NCI-H524 treated with DMSO at 0.1 percent for 48 hours (cell line): ENCODE measurements around the gene SLC7A4.
"Not testable (repeated sequence)": the region's sequence is repeated elsewhere in the genome, so short reads cannot be mapped to it uniquely, and the experiment has no call there.

Source experiments
- DNase-seq: peaks from one replicate; lab custom pipeline; 2025; lab: John Stamatoyannopoulos, UW

Gene SLC7A4

DNA sequence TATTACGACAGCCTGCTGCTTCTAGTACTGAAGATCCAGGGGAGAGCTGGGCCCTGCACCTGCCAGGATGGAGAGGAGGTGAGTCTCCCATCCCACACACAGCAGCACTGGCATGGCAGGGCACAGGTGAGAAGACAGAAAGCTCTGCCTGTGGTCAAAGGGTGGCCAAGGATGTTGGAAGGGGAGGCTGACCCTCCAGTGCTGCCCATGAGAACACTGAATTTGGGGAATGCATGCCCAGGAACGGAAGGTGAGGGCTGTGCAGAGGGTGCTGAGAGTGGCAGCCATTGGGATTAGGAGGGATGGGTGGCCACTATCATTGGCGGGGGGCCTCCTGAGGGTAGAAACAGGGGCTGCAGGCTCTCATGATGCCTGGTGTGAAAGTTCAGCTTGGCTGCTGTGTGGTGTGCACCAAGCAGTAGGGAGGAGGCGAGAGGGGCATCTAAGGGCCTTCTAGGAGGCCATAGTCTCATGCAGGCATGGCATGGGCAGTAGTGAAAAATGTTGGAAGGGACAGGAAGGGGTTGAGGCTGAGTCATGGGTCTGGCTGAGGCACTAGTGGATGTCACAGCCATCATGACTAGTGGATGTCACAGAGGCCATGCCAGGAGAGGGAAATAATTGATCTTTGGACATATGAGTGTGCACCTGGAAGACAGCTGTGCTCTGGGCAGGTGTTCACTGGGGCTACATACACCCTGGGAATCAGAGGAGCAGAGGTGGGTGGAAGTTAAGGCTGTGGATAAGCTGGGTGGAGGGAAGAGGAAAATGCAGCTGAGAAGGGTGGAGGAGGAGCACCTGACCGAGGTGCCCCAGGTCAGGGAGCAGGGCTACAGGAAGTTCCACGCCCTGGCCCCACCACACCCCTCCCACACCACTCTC, 10.9 kb upstream of the SLC7A4 start:
- no peak for DNase-seq

GRCh38 chr22:21041937-21042336, 9.6 kb upstream of the SLC7A4 start:
- DNase-seq: no peak

DNA sequence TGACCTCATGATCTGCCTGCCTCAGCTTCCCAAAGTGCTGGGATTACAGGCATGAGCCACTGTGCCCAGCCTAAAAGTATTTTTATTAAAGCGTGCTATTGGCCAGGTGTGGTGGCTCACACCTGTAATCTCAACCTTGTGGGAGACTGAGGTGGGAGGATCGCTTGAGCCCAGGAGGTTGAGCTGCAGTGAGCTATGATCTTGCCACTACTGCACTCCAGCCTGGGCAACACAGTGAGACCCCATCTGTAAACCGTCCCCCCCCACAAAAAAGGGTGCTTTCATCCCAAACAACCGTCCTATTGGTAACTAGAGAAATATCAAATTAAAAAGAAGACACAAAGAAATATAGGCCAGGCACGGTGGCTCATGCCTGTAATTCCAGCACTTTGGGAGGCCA, 6.8 kb upstream of the SLC7A4 start:
- DNase-seq: not testable (repeated sequence)

GRCh38 chr22:21038405-21038804, 6.0 kb upstream of the SLC7A4 start:
- no peak for DNase-seq

DNA sequence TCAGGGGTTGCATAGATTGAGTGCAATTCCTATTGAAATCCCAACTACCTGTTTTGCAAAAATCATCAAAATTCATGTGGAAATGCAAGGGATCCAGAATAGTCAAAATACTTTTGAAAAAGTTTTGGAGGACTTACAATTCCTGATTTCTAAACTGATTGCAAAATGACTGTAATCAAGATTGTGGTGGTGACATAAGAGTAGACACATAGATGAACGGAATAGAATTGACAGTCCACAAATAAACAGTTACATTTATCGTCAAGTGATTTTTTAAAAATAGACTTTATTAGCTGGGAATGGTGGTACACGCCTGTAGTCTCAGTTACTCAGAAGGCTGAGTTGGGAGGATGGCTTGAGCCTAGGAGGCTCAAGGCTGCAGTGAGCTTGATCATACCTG, 2.6 kb upstream of the SLC7A4 start:
- no peak for DNase-seq

DNA sequence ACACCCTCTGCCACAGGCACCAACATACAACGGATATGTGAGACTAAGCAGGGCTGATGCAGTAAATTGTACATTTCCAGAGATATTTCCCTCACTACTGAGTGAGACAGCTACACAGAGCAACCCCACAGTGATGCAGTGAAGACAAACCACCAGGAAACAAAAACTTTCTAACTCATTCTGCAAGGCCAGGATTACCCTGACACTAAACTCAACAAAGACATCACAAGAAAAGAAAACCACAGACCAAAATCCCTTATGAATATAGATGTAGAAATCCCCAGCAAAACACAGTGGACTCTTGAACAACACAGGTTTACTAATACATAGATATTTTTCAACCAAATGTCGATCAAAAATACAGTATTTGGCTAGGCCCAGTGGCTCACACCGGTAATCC, 1.5 kb upstream of the SLC7A4 start:
- no peak for DNase-seq

GRCh38 chr22:21032868-21033688, 717 bp upstream of the SLC7A4 start:
- no peak for DNase-seq

DNA sequence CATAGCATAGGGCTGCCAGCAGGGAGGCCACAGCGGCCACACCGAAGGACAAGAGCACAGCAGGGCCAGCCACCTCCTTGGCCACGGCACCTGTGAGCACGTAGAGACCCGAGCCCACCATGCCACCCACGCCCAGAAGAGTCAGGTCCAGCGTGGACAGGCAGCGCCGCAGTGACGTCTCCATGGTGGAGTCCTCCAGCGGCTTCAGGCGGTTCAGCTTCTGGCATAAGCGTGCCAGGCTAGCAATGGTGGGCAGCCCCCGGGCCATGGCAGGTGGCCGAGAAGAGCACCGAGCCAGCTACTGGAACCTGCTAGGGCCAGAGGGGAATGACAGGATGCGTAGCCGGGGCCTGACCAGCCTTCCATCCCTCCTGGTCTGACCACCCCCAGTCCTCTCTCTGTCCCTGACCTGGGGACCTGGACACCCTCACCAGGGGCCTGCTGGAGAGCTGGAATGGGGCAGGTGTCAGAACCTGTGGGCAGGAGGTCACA, 770 bp downstream of the SLC7A4 start:
- DNase-seq: no peak

GRCh38 chr22:21030621-21031544, 1.5 kb downstream of the SLC7A4 start:
- DNase-seq: no peak

DNA sequence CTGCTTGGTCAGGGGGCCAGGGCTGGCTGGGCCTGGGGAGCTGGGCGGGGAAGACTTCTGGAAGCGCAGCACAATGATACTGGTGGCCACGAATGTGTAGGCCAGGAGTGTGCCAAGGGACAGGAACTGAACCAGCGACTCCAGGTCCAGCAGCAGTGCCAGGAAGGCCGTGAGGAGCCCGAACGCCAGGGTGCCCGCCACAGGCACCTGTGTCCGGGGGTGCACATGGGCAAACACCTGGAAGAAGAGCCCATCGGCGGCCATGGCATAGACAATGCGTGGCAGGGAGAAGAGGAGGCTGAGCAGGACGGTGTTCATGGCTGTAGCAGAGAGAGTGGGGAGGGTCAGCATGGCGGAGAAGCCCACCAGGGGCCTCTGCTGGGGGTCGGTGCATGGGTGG, 2.3 kb downstream of the SLC7A4 start:
- no peak for DNase-seq

DNA sequence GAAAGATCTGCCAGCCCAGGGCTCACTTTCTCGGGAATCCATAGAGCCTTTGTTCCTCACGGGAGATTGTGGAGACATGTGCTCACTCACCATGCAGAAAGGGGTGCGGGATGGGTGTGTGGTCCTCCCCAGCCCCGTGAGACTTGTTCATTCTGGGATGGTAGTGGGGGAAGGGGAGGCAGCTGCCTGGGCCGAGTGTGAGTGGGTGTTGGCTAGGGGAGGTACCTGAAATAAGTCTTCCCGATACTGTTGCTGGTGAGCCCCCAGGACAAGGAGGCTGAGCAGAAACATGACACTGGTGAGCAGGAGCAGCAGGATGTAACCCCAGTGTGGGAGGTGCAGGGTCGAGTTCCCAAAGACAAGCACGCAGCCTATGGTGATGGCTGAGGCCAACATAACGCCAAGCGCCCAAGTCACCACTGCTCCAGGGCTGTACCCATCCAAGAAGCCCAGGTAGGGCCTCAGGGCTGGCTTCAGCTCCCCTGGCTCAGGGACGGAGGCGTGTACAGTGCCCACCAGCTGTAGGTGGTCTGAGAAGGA, 2.8 kb downstream of the SLC7A4 start:
- DNase-seq: no peak

- DNase-seq: peak; percentile 70
These were observed 3.8 kb downstream of the SLC7A4 start for GRCh38 chr22:21028277-21029251.

GRCh38 chr22:21026783-21027692, 5.3 kb downstream of the SLC7A4 start:
- DNase-seq: peak; percentile 76

DNA sequence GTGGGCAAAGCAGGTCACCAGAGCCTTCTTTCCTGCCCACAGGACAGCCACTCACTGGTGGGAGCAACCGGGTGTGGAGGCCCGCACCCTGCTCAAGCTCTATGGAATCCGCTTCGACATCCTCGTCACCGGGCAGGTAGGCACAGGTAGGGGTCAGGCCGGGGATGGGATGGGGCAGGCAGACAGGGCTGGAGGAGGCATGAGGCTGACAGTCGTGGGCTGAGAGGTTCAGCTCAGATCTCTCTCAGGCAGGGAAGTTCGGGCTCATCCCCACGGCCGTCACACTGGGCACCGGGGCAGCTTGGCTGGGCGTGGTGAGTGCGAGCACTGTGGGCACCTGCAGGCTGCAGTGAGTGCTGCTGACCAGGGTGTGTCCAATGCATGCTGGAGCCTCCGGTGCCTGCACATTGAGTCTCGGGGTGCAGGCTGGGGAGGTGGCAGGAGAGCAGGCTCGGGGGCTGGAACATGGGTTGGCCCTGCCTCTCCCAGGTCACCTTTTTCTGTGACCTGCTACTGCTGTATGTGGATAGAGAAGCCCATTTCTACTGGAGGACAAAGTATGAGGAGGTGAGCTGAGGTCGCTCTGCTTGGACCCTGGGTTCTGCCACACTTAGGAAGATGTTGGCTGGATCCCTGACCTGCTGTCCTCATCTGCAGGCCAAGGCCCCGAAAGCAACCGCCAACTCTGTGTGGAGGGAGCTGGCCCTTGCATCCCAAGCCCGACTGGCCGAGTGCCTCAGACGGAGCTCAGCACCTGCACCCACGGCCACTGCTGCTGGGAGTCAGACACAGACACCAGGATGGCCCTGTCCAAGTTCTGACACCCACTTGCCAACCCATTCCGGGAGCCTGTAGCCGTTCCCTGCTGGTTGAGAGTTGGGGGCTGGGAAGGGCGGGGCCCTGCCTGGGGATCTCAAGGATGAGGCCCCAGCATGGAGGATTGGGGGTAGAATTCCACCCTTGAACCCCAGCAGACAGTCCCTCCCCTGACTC, 6.3 kb downstream of the SLC7A4 start:
- no peak for DNase-seq

- DNase-seq: no peak
These were observed 7.1 kb downstream of the SLC7A4 start for GRCh38 chr22:21025266-21025665.

GRCh38 chr22:21022955-21023614, 9.3 kb downstream of the SLC7A4 start:
- no peak for DNase-seq

- DNase-seq: no peak
These were observed 9.9 kb downstream of the SLC7A4 start for GRCh38 chr22:21022507-21022906.
